Activated T-cell treated with anti-CD3 and anti-CD28 coated beads for 4 hours (primary cell): ENCODE results near the gene NMNAT3.
"Not testable (repeated sequence)": the region's sequence is repeated elsewhere in the genome, so short reads cannot be mapped to it uniquely, and the experiment has no call there.

Experiments
- DNase-seq: peaks from one replicate; pipeline ENCODE4 v3.0.0-alpha.2; 2020

The NMNAT3 gene

GRCh38 chr3:139633511-139633910 lies 44.3 kb downstream of the NMNAT3 start:
- DNase-seq = no peak

- DNase-seq = no peak
Observed at GRCh38 chr3:139630542-139630941, 47.2 kb downstream of the NMNAT3 start.

GRCh38 chr3:139629033-139629432 lies 48.7 kb downstream of the NMNAT3 start:
- DNase-seq = no peak

- no peak for DNase-seq
Observed at GRCh38 chr3:139627759-139628158, 50.0 kb downstream of the NMNAT3 start.

GRCh38 chr3:139620438-139620837 lies 57.3 kb downstream of the NMNAT3 start:
- DNase-seq = no peak

- no peak for DNase-seq
Observed at GRCh38 chr3:139619484-139619883, 58.3 kb downstream of the NMNAT3 start.

GRCh38 chr3:139617672-139618268 lies 60.0 kb downstream of the NMNAT3 start:
- DNase-seq = no peak

GRCh38 chr3:139611528-139611927 lies 66.2 kb downstream of the NMNAT3 start:
- DNase-seq = no peak

GRCh38 chr3:139610886-139611285 lies 66.9 kb downstream of the NMNAT3 start:
- no peak for DNase-seq

- no peak for DNase-seq
Observed at GRCh38 chr3:139608924-139609323, 68.8 kb downstream of the NMNAT3 start.

- DNase-seq = no peak
Observed at GRCh38 chr3:139608108-139608380, 69.7 kb downstream of the NMNAT3 start.

- no peak for DNase-seq
Observed at GRCh38 chr3:139607257-139608107, 70.3 kb downstream of the NMNAT3 start.

- no peak for DNase-seq
Observed at GRCh38 chr3:139602003-139602402, 75.8 kb downstream of the NMNAT3 start.

- DNase-seq = no peak
Observed at GRCh38 chr3:139601191-139601961, 76.4 kb downstream of the NMNAT3 start.

- DNase-seq = no peak
Observed at GRCh38 chr3:139597947-139598346, 79.8 kb downstream of the NMNAT3 start.

GRCh38 chr3:139591186-139591585 lies 86.6 kb downstream of the NMNAT3 start:
- not testable (repeated sequence) for DNase-seq

GRCh38 chr3:139588450-139588849 lies 89.3 kb downstream of the NMNAT3 start:
- no peak for DNase-seq

- no peak for DNase-seq
Observed at GRCh38 chr3:139587797-139588196, 90.0 kb downstream of the NMNAT3 start.

GRCh38 chr3:139586420-139587017 lies 91.3 kb downstream of the NMNAT3 start:
- DNase-seq = no peak

- no peak for DNase-seq
Observed at GRCh38 chr3:139585820-139586219, 92.0 kb downstream of the NMNAT3 start.

GRCh38 chr3:139583651-139584050 lies 94.1 kb downstream of the NMNAT3 start:
- DNase-seq = not testable (repeated sequence)

GRCh38 chr3:139578783-139579182 lies 99.0 kb downstream of the NMNAT3 start:
- no peak for DNase-seq

- no peak for DNase-seq
Observed at GRCh38 chr3:139577909-139578308, 99.9 kb downstream of the NMNAT3 start.

- DNase-seq = no peak
Observed at GRCh38 chr3:139577346-139577745, 100.4 kb downstream of the NMNAT3 start.
